HepG2 (cell line): ENCODE data around the gene IFI27. TPM values are rescaled to one million over a fixed set of nuclear protein-coding genes. Genes with fewer than 3 reads are reported as not detected.

Source experiments
- ATAC-seq: fragments of 200-7000 bp; cut with Tn5 transposase; 3 replicates; pipeline ENCODE4 v1.9.1; 2020; ENCODE audit warnings: mild to moderate bottlenecking, moderate library complexity
- BruUV-seq: library from RNA; stranded (reverse); fragments of 400-500 nt; replicated peaks from 2 replicates; lab custom pipeline; 2021; lab: Mats Ljungman, UMichigan
- CTCF ChIA-PET: fragments of 300-600 bp; formaldehyde crosslinking; extraction: SDS; loops from one replicate; lab custom pipeline; 2021; ENCODE audit warnings: low total read pairs, inconsistent platforms, low intra/inter-chr PET ratio; lab: Yijun Ruan, JAX
- POLR2A ChIA-PET: fragments of 350-600 bp; sonication (Branson Sonifier 250); formaldehyde crosslinking; loops from one replicate; lab custom pipeline; 2020; ENCODE audit warnings: antibody characterized with exemption, inconsistent platforms; lab: Yijun Ruan, JAX
- DNase-seq: peaks from one replicate; pipeline ENCODE4 v3.0.0-alpha.2; 2015; ENCODE audit warnings: low spot score
- FAIRE-seq: peaks from 3 replicates; lab custom pipeline; 2011; peaks lifted over from hg19 to GRCh38; lab: Jason Lieb, UNC
- H2AFZ ChIP-seq: one replicate; pipeline ENCODE4 v1.6.1; 2011; ENCODE audit warnings: low read length, inconsistent platforms
- H3K27ac ChIP-seq: fragments of 300-600 bp; 3 replicates; pipeline ENCODE4 v1.8.0; 2011; ENCODE audit warnings: mixed run types, mild to moderate bottlenecking, mixed read lengths, low read length, inconsistent platforms; ENCODE audit not compliant: insufficient read depth; ENCODE audit errors: extremely low read length
- H3K27me3 ChIP-seq, 2 experiments: fragments of 200-600 bp in 1 of 2; 2 replicates in 1 of 2; 3 replicates in 1 of 2; pipeline versions ENCODE4 v1.6.0 to v1.8.0; 2011; ENCODE audit warnings: low read length in 2 of 2, mild to moderate bottlenecking in 2 of 2, moderate library complexity in 2 of 2, inconsistent platforms in 1 of 2; ENCODE audit not compliant: insufficient read depth in 2 of 2, control insufficient read depth in 1 of 2
- H3K36me3 ChIP-seq, 2 experiments: fragments of 200-600 bp in 1 of 2; replicated peaks in 1 of 2; 2 replicates in 1 of 2; 3 replicates in 1 of 2; pipeline versions ENCODE4 v1.5.1 to v1.8.0; 2011; ENCODE audit warnings: low read length in 2 of 2, inconsistent platforms in 1 of 2; ENCODE audit not compliant: insufficient read depth in 2 of 2, control insufficient read depth in 1 of 2
- H3K4me1 ChIP-seq: 2 replicates; pipeline ENCODE4 v1.5.1; 2012; ENCODE audit warnings: low read length, inconsistent platforms; ENCODE audit not compliant: insufficient read depth
- H3K4me2 ChIP-seq: 2 replicates; pipeline ENCODE4 v1.6.0; 2011; ENCODE audit warnings: low read depth, low read length, inconsistent platforms
- H3K4me3 ChIP-seq, 3 experiments: fragments of 200-600 bp in 1 of 3; sonication (generic), shearing (Covaris generic) in 1 of 3; replicated peaks in 1 of 3; 2 replicates each; pipeline ENCODE4 v1.5.1; 2011 to 2016; ENCODE audit warnings: low read length in 3 of 3, inconsistent platforms in 2 of 3, low read depth in 2 of 3, mild to moderate bottlenecking in 2 of 3, control low read depth in 1 of 3, mixed read lengths in 1 of 3; ENCODE audit not compliant: insufficient read depth in 1 of 3
- H3K79me2 ChIP-seq: one replicate; pipeline ENCODE4 v1.6.1; 2011; ENCODE audit warnings: low read length, inconsistent platforms; ENCODE audit not compliant: insufficient read depth
- H3K9ac ChIP-seq: 2 replicates; pipeline ENCODE4 v1.6.0; 2011; ENCODE audit warnings: mild to moderate bottlenecking, low read depth, low read length, inconsistent platforms; ENCODE audit not compliant: insufficient read depth
- H3K9me3 ChIP-seq: 2 replicates; pipeline ENCODE4 v1.5.1; 2012; ENCODE audit warnings: mild to moderate bottlenecking, low read length
- H4K20me1 ChIP-seq: 2 replicates; pipeline ENCODE4 v1.6.0; 2011; ENCODE audit warnings: inconsistent platforms, mild to moderate bottlenecking, low read length, moderate library complexity; ENCODE audit not compliant: insufficient read depth
- ARHGAP35 ChIP-seq: sonication (generic); formaldehyde crosslinking; IDR thresholded peaks from 2 replicates; pipeline ENCODE4 v1.9.0; 2022; ENCODE audit warnings: mild to moderate bottlenecking, inconsistent platforms, moderate library complexity, missing genetic modification reagents, borderline replicate concordance
- ARNT ChIP-seq: fragments of 450-650 bp; IDR thresholded peaks from 2 replicates; pipeline ENCODE4 v1.6.1; 2017
- EP300 ChIP-seq, 3 experiments: sonication (generic) in 1 of 3; formaldehyde crosslinking in 1 of 3; IDR thresholded peaks; 2 replicates each; pipeline versions ENCODE4 v1.5.1 to v1.6.1; 2011 to 2020; ENCODE audit warnings: low read depth in 2 of 3, low read length in 2 of 3, borderline replicate concordance in 1 of 3, improper control_type of control experiment in 1 of 3, mild to moderate bottlenecking in 1 of 3, missing genetic modification reagents in 1 of 3, moderate library complexity in 1 of 3
- GABPB1 ChIP-seq: IDR thresholded peaks from 2 replicates; pipeline ENCODE4 v1.6.1; 2016; ENCODE audit warnings: mild to moderate bottlenecking, missing genetic modification reagents, moderate library complexity, missing compliant biosample characterization
- GATA4 ChIP-seq: sonication (generic); IDR thresholded peaks from 2 replicates; pipeline ENCODE4 v1.6.1; 2016; ENCODE audit warnings: antibody characterized with exemption, low read depth, borderline replicate concordance
- MZF1 ChIP-seq: sonication (generic); formaldehyde crosslinking; IDR thresholded peaks from 2 replicates; pipeline ENCODE4 v1.8.1; 2023; ENCODE audit warnings: mild to moderate bottlenecking, missing genetic modification reagents, borderline replicate concordance
- NFYC ChIP-seq: IDR thresholded peaks from 2 replicates; pipeline ENCODE4 v1.6.1; 2016; ENCODE audit warnings: missing genetic modification reagents, missing compliant biosample characterization
- SMYD3 ChIP-seq: sonication (generic); formaldehyde crosslinking; IDR thresholded peaks from 2 replicates; pipeline ENCODE4 v1.8.1; 2023; ENCODE audit warnings: mild to moderate bottlenecking, missing genetic modification reagents
- SP1 ChIP-seq, 2 experiments: fragments of 450-650 bp in 1 of 2; sonication (generic) in 1 of 2; formaldehyde crosslinking in 1 of 2; IDR thresholded peaks; 2 replicates each; pipeline versions ENCODE4 v1.4.0 to v1.6.1; 2016 to 2020; ENCODE audit warnings: missing genetic modification reagents in 1 of 2
- ZNF703 ChIP-seq: sonication (generic); formaldehyde crosslinking; IDR thresholded peaks from 2 replicates; pipeline ENCODE4 v1.5.1; 2020; ENCODE audit warnings: missing genetic modification reagents, mild to moderate bottlenecking, moderate library complexity, borderline replicate concordance
- WGBS: methylation state at CpG from one replicate; pipeline ENCODE4 v1.1.6; 2017; ENCODE audit warnings: low lambda C conversion rate; 5-methylcytosine and 5-hydroxymethylcytosine counted together
- in situ Hi-C: cut with HindIII; loops from 2 replicates; pipeline ENCODE4 v1.10.0; 2017; ENCODE audit warnings: low pct_unique_long_range_greater_than_20kb; ENCODE audit not compliant: extremely low pct_ligation_motif_present
- intact Hi-C: fragments of 100-400 bp; cut with micrococcal nuclease; formaldehyde crosslinking; loops from one replicate; pipeline ENCODE4 v1.10.0; 2022; ENCODE audit not compliant: unreplicated experiment
- polyA plus RNA-seq, 8 experiments: library from polyadenylated mRNA; depleted of rRNA in 3 of 8; stranded (reverse) in 7 of 8; unstranded in 1 of 8; fragments of >200 nt; fragmentation: Illumina TruSeq in 4 of 8; extraction: Trizol in 4 of 8; gene quantifications; 2 replicates each; pipeline versions ENCODE4 v1.2.1 to v1.2.3, GENCODE V29; 2011 to 2016; ENCODE audit warnings: low read depth in 4 of 8, missing spikeins in 1 of 8, mixed read lengths in 1 of 8; ENCODE audit not compliant: insufficient read depth in 1 of 8
- total RNA-seq, 5 experiments: library from RNA; depleted of rRNA; stranded (reverse); fragments of >200 nt; fragmentation: Illumina TruSeq; extraction: Trizol; gene quantifications; 2 replicates each; pipeline ENCODE4 v1.2.3, GENCODE V29; 2016; ENCODE audit warnings: low read depth in 1 of 5

Gene IFI27
- total and polyA plus RNA-seq, 2 of the 13 experiments (the other 11 are each of a cell fraction or from before 2014, with no cell fraction given) = 1.2 to 1.7 TPM

GRCh38 chr14:94115058-94115591 is 4.6 kb downstream of the IFI27 start:
- ATAC-seq (no peak; the same call in 2 of the 3 replicates), DNase-seq (no peak), FAIRE-seq (no peak)
- Histone ChIP-seq H3K9ac (no peak overlapping the region), H3K9me3 (no peaks in the 10 kb centered on the region), H3K27ac (no peak overlapping the region), H2AFZ (no peak overlapping the region), H3K4me2 (no peak overlapping the region; the same call in 1 of the 2 replicates), H3K36me3 (no peaks in the 10 kb centered on the region), H3K79me2 (no peaks in the 10 kb centered on the region), H3K4me3 (no peak overlapping the region), H3K4me1 (peaks cover 47% of the 10 kb centered on the region)
- POLR2A ChIA-PET = no interaction called here
- in situ Hi-C loops = no loop called here
- WGBS = 5% methylated on average over 3 of the region's 4 CpGs
- intact Hi-C loops = no loop called here
- BruUV-seq = no TSS peak
- CTCF ChIA-PET = no interaction called here
- no peak for TF ChIP-seq MZF1 (CRISPR knock-in tag)
- no peak for TF ChIP-seq GATA4
- TF ChIP-seq ARNT = no peak
- no peak for TF ChIP-seq ZNF703 (CRISPR knock-in tag)
- no peak for TF ChIP-seq EP300 (IDR thresholded peaks at IDR 0.05; ENCODE audit: low read depth in 2 of 2, low read length in 2 of 2)
- TF ChIP-seq EP300 (CRISPR knock-in tag; IDR thresholded peaks at IDR 0.05; ENCODE audit: borderline replicate concordance) = no peak
- TF ChIP-seq NFYC (CRISPR knock-in tag) = no peak
- no peak for TF ChIP-seq ARHGAP35 (CRISPR knock-in tag)
- TF ChIP-seq SP1 (IDR thresholded peaks at IDR 0.05) = no peak
- TF ChIP-seq SP1 (CRISPR knock-in tag; IDR thresholded peaks at IDR 0.05) = no peak
- TF ChIP-seq, all 625 proteins: peak for 0
- peaks cover 2 to 28% of the 10 kb centered on the region in 2 experiments; a peak in 2 of 5 replicates for H3K27me3 ChIP-seq
- no peaks in the 10 kb centered on the region for H4K20me1 ChIP-seq

- FAIRE-seq = no peak
- in situ Hi-C loops = no loop called here
Observed at GRCh38 chr14:94115631-94116030, 5.1 kb downstream of the IFI27 start.

More at GRCh38 chr14:94115631-94116030, 5.1 kb downstream of the IFI27 start:
- DNase-seq (no peak), ATAC-seq (no peak)
- TF ChIP-seq GABPB1 (CRISPR knock-in tag) = no peak
- no peak for TF ChIP-seq SMYD3
- H3K4me2 ChIP-seq = no peak overlapping the region
- peaks cover 44% of the 10 kb centered on the region for H3K4me1 ChIP-seq
- H3K79me2 ChIP-seq = no peaks in the 10 kb centered on the region
- H3K36me3 ChIP-seq = no peaks in the 10 kb centered on the region
- CTCF ChIA-PET = no interaction called here
- H3K27me3 ChIP-seq = peaks cover 2 to 28% of the 10 kb centered on the region in 2 experiments; a peak in 2 of 5 replicates
- POLR2A ChIA-PET = no interaction called here
- no peak overlapping the region for H3K9ac ChIP-seq
- no peaks in the 10 kb centered on the region for H3K9me3 ChIP-seq
- H3K27ac ChIP-seq = no peak overlapping the region
- no peaks in the 10 kb centered on the region for H4K20me1 ChIP-seq
- 70% methylated on average over 11 of the region's 15 CpGs for WGBS
- BruUV-seq = no TSS peak
- intact Hi-C loops = no loop called here
- no peak overlapping the region for H2AFZ ChIP-seq
- no peak overlapping the region for H3K4me3 ChIP-seq
